Endothelial cell of umbilical vein (primary cell): ENCODE measurements around the gene IQCC. TPM values are rescaled to one million over a fixed set of nuclear protein-coding genes. Genes with fewer than 3 reads are reported as not detected.
A peak's percentile ranks its signal among the peaks of the same experiment; 100 is the strongest.

Experiments used
- BruUV-seq: library from RNA; stranded (reverse); fragments of 400-500 nt; replicated peaks from 2 replicates; lab custom pipeline; 2021; lab: Mats Ljungman, UMichigan
- CTCF ChIA-PET: fragments of 300-600, 350-600 bp; sonication (Branson Sonifier 250); formaldehyde crosslinking; loops from one replicate; lab custom pipeline; 2021; ENCODE audit warnings: antibody characterized with exemption, inconsistent platforms; lab: Charles Lee
- POLR2A ChIA-PET: fragments of 300-600, 350-600 bp; sonication (Branson Sonifier 250); formaldehyde crosslinking; loops from one replicate; lab custom pipeline; 2021; ENCODE audit warnings: antibody characterized with exemption, inconsistent platforms; lab: Charles Lee
- DNase-seq: peaks from one replicate; pipeline ENCODE4 v3.0.0-alpha.2; 2011; ENCODE audit warnings: low read depth, low spot score
- FAIRE-seq: peaks from 2 replicates; lab custom pipeline; 2011; peaks lifted over from hg19 to GRCh38; lab: Jason Lieb, UNC
- H2AFZ ChIP-seq: 2 replicates; pipeline ENCODE4 v1.6.0; 2012; ENCODE audit warnings: low read depth, low read length, control low read depth, inconsistent platforms
- H3K27ac ChIP-seq: 2 replicates; pipeline ENCODE4 v1.5.1; 2011; ENCODE audit warnings: low read depth, mild to moderate bottlenecking, control low read depth, low read length, moderate library complexity; ENCODE audit not compliant: insufficient read depth
- H3K27me3 ChIP-seq, 2 experiments: 2 replicates each; pipeline versions ENCODE4 v1.6.0 to v1.6.1; 2011; ENCODE audit warnings: low read length in 2 of 2, mixed read lengths in 1 of 2; ENCODE audit not compliant: control insufficient read depth in 2 of 2, insufficient read depth in 2 of 2
- H3K36me3 ChIP-seq, 2 experiments: 2 replicates in 1 of 2; 3 replicates in 1 of 2; pipeline ENCODE4 v1.5.1; 2011; ENCODE audit warnings: low read length in 2 of 2, mild to moderate bottlenecking in 1 of 2, moderate library complexity in 1 of 2; ENCODE audit not compliant: control insufficient read depth in 2 of 2, insufficient read depth in 2 of 2; ENCODE audit errors: extremely low read depth in 1 of 2
- H3K4me1 ChIP-seq: 3 replicates; pipeline ENCODE4 v1.5.1; 2011; ENCODE audit warnings: mild to moderate bottlenecking, low read length; ENCODE audit not compliant: control insufficient read depth, insufficient read depth; ENCODE audit errors: extremely low read depth
- H3K4me2 ChIP-seq: 2 replicates; pipeline ENCODE4 v1.6.1; 2011; ENCODE audit warnings: low read length, control low read depth, mixed read lengths; ENCODE audit not compliant: insufficient read depth
- H3K4me3 ChIP-seq, 3 experiments: fragments of 200-600 bp in 1 of 3; sonication (generic), shearing (Covaris generic) in 1 of 3; replicated peaks in 1 of 3; 2 replicates each; pipeline ENCODE4 v1.5.1; 2011 to 2016; ENCODE audit warnings: control low read depth in 3 of 3, low read length in 3 of 3, mild to moderate bottlenecking in 2 of 3, inconsistent platforms in 1 of 3, low read depth in 1 of 3, moderate library complexity in 1 of 3; ENCODE audit not compliant: insufficient read depth in 1 of 3
- H3K79me2 ChIP-seq: 2 replicates; pipeline ENCODE4 v1.6.0; 2012; ENCODE audit warnings: low read length, inconsistent platforms; ENCODE audit not compliant: control insufficient read depth, insufficient read depth
- H3K9ac ChIP-seq: replicated peaks from 2 replicates; pipeline ENCODE3; 2011; ENCODE audit warnings: low read length, control low read depth; ENCODE audit not compliant: insufficient read depth; ENCODE audit errors: extremely low read depth
- H3K9me1 ChIP-seq: replicated peaks from 3 replicates; pipeline ENCODE4 v1.6.0; 2011; ENCODE audit warnings: mild to moderate bottlenecking, low read length; ENCODE audit not compliant: control insufficient read depth, insufficient read depth; ENCODE audit errors: extremely low read depth
- H3K9me3 ChIP-seq: replicated peaks from 2 replicates; pipeline ENCODE4 v1.5.1; 2012; ENCODE audit warnings: low read length, inconsistent platforms; ENCODE audit not compliant: control insufficient read depth, insufficient read depth
- H4K20me1 ChIP-seq: replicated peaks from 2 replicates; pipeline ENCODE3; 2011; ENCODE audit warnings: mild to moderate bottlenecking, low read length; ENCODE audit not compliant: control insufficient read depth, insufficient read depth; ENCODE audit errors: extremely low read depth
- CTCF ChIP-seq, 2 donors: IDR thresholded peaks; 1 replicate in 1 of 2; 2 replicates in 1 of 2; pipeline ENCODE4 v1.5.1; 2011; ENCODE audit warnings: low read length in 2 of 2, mild to moderate bottlenecking in 2 of 2, moderate library complexity in 2 of 2, control low read depth in 1 of 2, inconsistent platforms in 1 of 2, low read depth in 1 of 2; ENCODE audit not compliant: insufficient read depth in 1 of 2; ENCODE audit errors: extremely low read depth in 1 of 2
- EZH2 ChIP-seq: IDR thresholded peaks from 2 replicates; pipeline ENCODE4 v1.6.1; 2012; ENCODE audit warnings: borderline replicate concordance, low read depth, mild to moderate bottlenecking, moderate library complexity, low read length, inconsistent platforms; ENCODE audit not compliant: severe bottlenecking
- FOS ChIP-seq: IDR thresholded peaks from 2 replicates; pipeline ENCODE4 v1.6.1; 2011; ENCODE audit warnings: mild to moderate bottlenecking, low read length, moderate library complexity, borderline replicate concordance; ENCODE audit not compliant: insufficient read depth
- GATA2 ChIP-seq: IDR thresholded peaks from 2 replicates; pipeline ENCODE4 v1.7.0; 2011; ENCODE audit warnings: low read depth, mild to moderate bottlenecking, moderate library complexity, mixed read lengths, low read length; ENCODE audit not compliant: insufficient read length, insufficient read depth
- JUN ChIP-seq: IDR thresholded peaks from 2 replicates; pipeline ENCODE4 v1.6.1; 2011; ENCODE audit warnings: borderline replicate concordance, low read depth; ENCODE audit not compliant: insufficient read length, insufficient read depth
- MAX ChIP-seq: IDR thresholded peaks from 2 replicates; pipeline ENCODE4 v1.6.1; 2011; ENCODE audit not compliant: insufficient read depth, insufficient read length
- MYC ChIP-seq: IDR thresholded peaks from one replicate; pipeline ENCODE4 v1.6.1; 2011; ENCODE audit warnings: mild to moderate bottlenecking, low read depth, low read length
- POLR2A ChIP-seq: IDR thresholded peaks from 2 replicates; pipeline ENCODE4 v1.6.1; 2012; ENCODE audit warnings: low read depth, mild to moderate bottlenecking, control low read depth, low read length
- POLR2AphosphoS5 ChIP-seq: IDR thresholded peaks from 2 replicates; pipeline ENCODE4 v1.6.1; 2012; ENCODE audit warnings: low read depth, mild to moderate bottlenecking, control low read depth, low read length, moderate library complexity; ENCODE audit not compliant: insufficient read depth
- dilution Hi-C: fragments of 300-500 bp; cut with MboI; formaldehyde crosslinking; loops from one replicate; pipeline ENCODE4 v1.15.0; 2019; ENCODE audit warnings: low sequenced_read_pairs; ENCODE audit not compliant: extremely low pct_ligation_motif_present
- intact Hi-C: fragments of 100-400 bp; cut with micrococcal nuclease; formaldehyde crosslinking; loops from one replicate; pipeline ENCODE4 v1.10.0; 2022
- polyA plus RNA-seq, 4 experiments: library from polyadenylated mRNA; depleted of rRNA in 3 of 4; stranded (reverse) in 3 of 4; unstranded in 1 of 4; fragments of >200 nt; gene quantifications; 2 replicates each; pipeline versions ENCODE4 v1.2.1 to v1.2.3, GENCODE V29; 2011 to 2012; ENCODE audit warnings: missing spikeins in 1 of 4
- total RNA-seq: library from RNA; stranded (reverse); gene quantifications from 2 replicates; pipeline ENCODE4 v1.2.3, GENCODE V29; 2021

The IQCC gene
- total and polyA plus RNA-seq, 2 donors (not counting 3 experiments of a cell fraction or from before 2014, with no cell fraction given): 1.1 to 1.8 TPM

- TF ChIP-seq JUN (no peak), MAX (no peak), MYC (no peak), EZH2 (no peak), POLR2AphosphoS5 (no peak), POLR2A (no peak), CTCF (IDR thresholded peaks at IDR 0.05; ENCODE audit: extremely low read depth in 1 of 2, insufficient read depth in 1 of 2, low read depth in 1 of 2, low read length in 2 of 2) (no peak), GATA2 (no peak), FOS (no peak)
- DNase-seq: no peak
- no peaks in the 10 kb centered on the region for H4K20me1 ChIP-seq
- no peak within 1 kb of the TSS for H3K4me2 ChIP-seq
- H3K9me3 ChIP-seq: no peaks in the 10 kb centered on the region
- peaks cover 47% of the 10 kb centered on the region for H3K4me1 ChIP-seq
- no TSS peak for BruUV-seq
- no peak for FAIRE-seq
- peak within 1 kb of the TSS; percentile 77 for H3K27ac ChIP-seq
- no peaks in the 10 kb centered on the region for H3K36me3 ChIP-seq
- no peak within 1 kb of the TSS for H2AFZ ChIP-seq
- POLR2A ChIA-PET: interaction anchor here (2.0 kb wide), 1 partner anchor 85 kb away, joined by 12 read pairs; the partner anchor contains the start of gene MARCKSL1
- no peaks in the 10 kb centered on the region for H3K27me3 ChIP-seq
- H3K79me2 ChIP-seq: no peaks in the 10 kb centered on the region
- intact Hi-C loops: loop anchor here (1.0 kb wide), 3 partner anchors 10 to 41 kb away; partner anchors contain the start of gene HDAC1
- dilution Hi-C loops: no loop called here
- CTCF ChIA-PET: interaction anchor here (1.0 to 6.3 kb wide), 5 partner anchors 8 to 65 kb away, joined by 3 to 73 read pairs (median 47); no protein-coding TSS in a partner anchor
- H3K4me3 ChIP-seq: no peak within 1 kb of the TSS
- H3K9me1 ChIP-seq: no peaks in the 10 kb centered on the region
- H3K9ac ChIP-seq: peak within 1 kb of the TSS; percentile 8
These were observed 45.6 kb downstream of the IQCC start, which contains the start of gene LCK for GRCh38 chr1:32250893-32251716. LCK (plus strand) TSS chr1:32251265; CDS start chr1:32274330, 23,065 bp downstream.
